22Rv1 (cell line): ENCODE measurements around the gene FMOD.
"Not testable (repeated sequence)": the region's sequence is repeated elsewhere in the genome, so short reads cannot be mapped to it uniquely, and the experiment has no call there.

Source experiments
- H3K27ac ChIP-seq: fragments of 450-650 bp; 2 replicates; pipeline ENCODE4 v1.5.1; 2017
- ZFX ChIP-seq: fragments of 450-650 bp; IDR thresholded peaks from 2 replicates; pipeline ENCODE4 v1.6.1; 2017; ENCODE audit warnings: antibody characterized with exemption, borderline replicate concordance
- TF ChIP-seq, protein P1 (sequence below): fragments of 450-650 bp; IDR thresholded peaks from 2 replicates; pipeline ENCODE4 v1.5.1; 2017; ENCODE audit warnings: mild to moderate bottlenecking

FMOD gene

DNA sequence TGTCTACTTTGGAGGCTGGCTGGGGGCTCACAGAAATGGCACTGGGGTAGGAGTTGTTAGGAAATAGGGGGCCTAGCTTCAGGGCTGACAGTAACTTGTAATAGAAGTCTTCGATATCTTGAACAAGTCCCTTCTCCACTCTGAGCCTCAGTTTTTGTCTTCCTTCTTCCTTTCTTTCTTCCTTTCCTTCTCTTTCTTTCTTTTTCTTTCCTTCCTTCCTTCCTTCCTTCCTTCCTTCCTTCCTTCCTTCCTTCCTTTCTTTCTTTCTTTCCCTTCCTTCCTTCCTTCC, 32.7 kb downstream of the FMOD start:
- TF ChIP-seq, protein P1, sequence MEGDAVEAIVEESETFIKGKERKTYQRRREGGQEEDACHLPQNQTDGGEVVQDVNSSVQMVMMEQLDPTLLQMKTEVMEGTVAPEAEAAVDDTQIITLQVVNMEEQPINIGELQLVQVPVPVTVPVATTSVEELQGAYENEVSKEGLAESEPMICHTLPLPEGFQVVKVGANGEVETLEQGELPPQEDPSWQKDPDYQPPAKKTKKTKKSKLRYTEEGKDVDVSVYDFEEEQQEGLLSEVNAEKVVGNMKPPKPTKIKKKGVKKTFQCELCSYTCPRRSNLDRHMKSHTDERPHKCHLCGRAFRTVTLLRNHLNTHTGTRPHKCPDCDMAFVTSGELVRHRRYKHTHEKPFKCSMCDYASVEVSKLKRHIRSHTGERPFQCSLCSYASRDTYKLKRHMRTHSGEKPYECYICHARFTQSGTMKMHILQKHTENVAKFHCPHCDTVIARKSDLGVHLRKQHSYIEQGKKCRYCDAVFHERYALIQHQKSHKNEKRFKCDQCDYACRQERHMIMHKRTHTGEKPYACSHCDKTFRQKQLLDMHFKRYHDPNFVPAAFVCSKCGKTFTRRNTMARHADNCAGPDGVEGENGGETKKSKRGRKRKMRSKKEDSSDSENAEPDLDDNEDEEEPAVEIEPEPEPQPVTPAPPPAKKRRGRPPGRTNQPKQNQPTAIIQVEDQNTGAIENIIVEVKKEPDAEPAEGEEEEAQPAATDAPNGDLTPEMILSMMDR = no peak
- no peak for TF ChIP-seq ZFX
- H3K27ac ChIP-seq = no peak overlapping the region

DNA sequence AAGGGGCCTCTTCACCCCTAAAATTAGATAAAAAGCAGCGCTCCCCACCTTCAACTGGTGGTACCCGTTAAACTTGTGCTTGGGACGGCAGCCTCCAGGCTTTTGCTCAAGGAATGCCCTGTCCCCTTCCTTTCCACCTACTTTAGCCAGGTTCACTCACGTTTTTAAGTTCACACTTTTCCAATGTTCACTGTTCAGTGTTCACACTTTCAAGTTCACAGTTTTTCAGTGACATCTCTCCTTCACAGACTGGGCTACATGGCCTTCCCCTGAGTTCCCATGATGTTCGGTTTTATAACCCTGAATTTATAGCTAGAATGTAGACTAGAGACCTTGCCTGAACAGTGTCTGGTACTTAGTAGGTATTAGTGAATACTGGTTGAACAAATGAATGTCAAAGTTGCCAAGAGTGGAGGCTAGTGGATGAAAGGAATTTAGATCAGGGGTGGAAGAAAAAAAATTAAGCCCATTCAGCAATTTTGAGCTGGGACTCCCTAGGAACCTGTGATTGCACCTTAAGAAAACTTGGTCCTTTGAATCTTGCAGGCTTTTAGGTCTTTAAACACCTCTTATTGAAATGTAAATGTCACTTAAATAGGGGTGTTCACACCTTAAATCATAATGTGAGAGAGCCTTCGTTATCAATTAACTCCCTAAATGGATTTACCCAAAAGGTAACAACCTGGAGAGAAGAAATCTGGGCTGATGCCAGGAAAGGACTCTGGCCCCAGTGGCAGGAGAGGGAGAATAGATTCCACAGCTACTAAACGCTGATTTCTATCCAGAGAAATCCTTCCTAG, 33.3 kb downstream of the FMOD start:
- H3K27ac ChIP-seq = peak overlapping the region; percentile 72
- TF ChIP-seq, protein P1 = no peak
- no peak for TF ChIP-seq ZFX

DNA sequence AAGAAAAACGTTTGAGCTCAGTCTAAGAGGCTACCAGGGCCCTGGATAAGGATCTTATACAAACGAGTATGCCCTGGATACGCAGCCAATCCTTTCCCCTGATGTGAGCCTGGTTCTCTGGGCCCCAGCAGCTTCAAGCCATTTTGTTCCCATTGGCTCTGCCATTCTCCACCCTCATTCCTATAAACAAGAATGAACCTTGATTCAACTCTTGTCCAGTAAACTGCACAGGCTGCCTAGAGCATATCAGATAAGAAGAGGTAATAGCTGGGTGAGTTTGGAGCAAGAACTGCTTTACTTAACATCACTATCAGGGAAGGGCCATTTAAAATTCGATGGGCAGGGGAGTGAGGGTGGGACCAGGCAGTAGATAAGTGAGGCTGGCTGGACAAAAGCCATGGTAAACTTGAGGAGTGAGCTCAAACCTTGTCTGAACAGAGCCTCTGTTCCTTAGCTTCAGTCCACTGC, 34.3 kb downstream of the FMOD start:
- TF ChIP-seq ZFX = no peak
- TF ChIP-seq, protein P1 = no peak
- H3K27ac ChIP-seq = peak overlapping the region; percentile 72

DNA sequence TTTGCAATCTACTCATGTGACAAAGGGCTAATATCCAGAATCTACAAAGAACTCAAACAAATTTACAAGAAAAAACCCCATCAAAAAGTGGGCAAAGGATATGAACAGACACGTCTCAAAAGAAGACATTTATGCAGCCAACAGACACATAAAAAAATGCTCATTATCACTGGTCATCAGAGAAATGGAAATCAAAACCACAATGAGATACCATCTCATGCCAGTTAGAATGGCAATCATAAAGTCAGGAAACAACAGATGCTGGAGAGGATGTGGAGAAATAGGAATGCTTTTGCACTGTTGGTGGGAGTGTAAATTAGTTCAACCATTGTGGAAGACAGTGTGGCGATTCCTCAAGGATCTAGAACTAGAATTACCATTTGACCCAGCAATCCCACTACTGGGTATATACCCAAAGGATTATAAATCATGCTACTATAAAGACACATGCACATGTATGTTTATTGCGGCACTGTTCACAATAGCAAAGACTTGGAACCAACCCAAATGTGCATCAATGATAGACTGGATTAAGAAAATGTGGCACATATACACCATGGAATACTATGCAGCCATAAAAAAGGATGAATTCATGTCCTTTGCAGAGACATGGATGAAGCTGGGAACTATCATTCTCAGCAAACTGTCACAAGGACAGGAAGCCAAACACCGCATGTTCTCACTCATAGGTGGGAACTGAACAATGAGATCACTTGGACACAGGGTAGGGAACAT, 36.7 kb downstream of the FMOD start:
- H3K27ac ChIP-seq = not testable (repeated sequence)

DNA sequence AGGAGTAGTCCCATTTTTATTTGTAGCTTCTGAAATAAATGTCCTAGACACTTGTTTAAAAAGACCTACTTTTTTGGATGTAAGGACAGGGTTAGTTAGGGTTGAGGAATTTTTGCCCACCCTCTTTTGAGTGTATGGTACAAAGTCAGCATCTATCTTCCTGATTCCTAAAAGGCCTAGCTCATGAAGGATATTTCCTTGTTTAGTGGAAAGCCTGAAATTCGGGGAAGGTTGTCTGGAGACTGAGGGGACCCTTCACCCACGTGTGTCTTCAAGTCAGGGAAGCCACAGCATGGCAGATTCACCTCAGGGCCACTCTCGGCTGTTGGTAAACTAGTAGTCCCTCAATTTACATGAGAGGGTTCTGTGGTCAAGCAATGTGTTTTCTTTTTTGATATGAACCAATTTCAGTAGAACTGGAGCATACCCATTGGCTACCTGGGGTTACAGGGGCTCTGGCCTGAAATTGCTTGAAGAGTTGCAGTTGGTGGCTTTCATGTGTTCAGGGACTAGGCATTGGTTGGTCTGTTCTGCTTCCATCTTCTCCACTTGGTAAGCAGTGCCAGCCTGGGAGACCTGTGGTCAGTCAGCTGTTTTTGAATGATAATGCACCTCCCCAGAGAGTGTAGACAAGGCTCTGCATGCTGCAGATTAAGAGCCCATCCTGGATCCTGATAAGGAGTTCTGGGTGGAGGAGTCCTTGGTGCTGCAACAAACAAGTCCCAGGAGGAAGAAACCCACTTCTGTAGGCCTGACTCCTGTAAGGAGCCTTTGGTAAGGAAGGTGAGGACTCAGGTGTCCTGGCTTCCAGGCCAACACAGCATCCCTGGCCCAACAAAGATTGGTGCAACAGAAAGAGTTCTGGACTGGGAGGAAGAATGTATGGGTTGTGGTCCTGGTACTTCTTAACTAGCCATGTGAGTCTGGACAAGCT, 39.3 kb downstream of the FMOD start:
- no peak overlapping the region for H3K27ac ChIP-seq
- TF ChIP-seq, protein P1 = no peak
- no peak for TF ChIP-seq ZFX

DNA sequence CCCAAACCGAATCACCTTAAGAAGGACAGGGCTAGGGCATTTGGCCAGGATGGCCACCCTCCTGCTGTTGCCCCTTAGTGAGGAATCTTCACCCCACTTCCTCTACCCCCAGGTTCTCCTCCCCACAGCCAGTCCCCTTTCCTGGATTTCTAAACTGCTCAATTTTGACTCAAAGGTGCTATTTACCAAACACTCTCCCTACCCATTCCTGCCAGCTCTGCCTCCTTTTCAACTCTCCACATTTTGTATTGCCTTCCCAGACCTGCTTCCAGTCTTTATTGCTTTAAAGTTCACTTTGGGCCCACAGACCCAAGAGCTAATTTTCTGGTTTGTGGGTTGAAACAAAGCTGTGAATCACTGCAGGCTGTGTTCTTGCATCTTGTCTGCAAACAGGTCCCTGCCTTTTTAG, 42.0 kb downstream of the FMOD start:
- TF ChIP-seq ZFX = no peak
- TF ChIP-seq, protein P1 = no peak
- no peak overlapping the region for H3K27ac ChIP-seq

DNA sequence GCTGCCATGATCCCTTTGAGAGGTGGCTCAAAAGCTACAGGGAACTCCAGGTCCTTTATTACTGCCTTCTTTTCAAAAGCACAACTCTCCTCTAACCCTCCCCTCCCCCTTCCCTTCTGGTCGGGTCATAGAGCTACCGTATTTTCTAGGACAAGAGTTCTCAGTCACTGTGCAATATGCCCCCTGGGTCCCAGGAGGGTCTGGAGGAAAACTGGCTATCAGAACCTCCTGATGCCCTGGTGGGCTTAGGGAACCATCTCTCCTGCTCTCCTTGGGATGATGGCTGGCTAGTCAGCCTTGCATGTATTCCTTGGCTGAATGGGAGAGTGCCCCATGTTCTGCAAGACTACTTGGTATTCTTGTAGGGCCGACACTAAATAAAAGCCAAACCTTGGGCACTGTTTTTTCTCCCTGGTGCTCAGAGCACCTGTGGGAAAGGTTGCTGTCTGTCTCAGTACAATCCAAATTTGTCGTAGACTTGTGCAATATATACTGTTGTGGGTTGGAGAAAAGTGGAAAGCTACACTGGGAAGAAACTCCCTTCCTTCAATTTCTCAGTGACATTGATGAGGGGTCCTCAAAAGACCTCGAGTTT, 42.5 kb downstream of the FMOD start:
- H3K27ac ChIP-seq = no peak overlapping the region

More for the DNA sequence above, 42.5 kb downstream of the FMOD start:
- TF ChIP-seq ZFX = no peak
- TF ChIP-seq, protein P1 = no peak
